ENCODE measurements around the gene PARG.

- TF ChIP-seq POLR2A (IDR thresholded peaks at IDR 0.05) (no peak), CTCF (IDR thresholded peaks at IDR 0.05) (no peak)
These were observed 173.5 kb downstream of the PARG start for GRCh38 chr10:49768329-49768728.
